Measurements from ENCODE around the gene C22orf42.
"Not testable (repeated sequence)": the region's sequence is repeated elsewhere in the genome, so short reads cannot be mapped to it uniquely, and the experiment has no call there.

C22orf42 gene

DNA sequence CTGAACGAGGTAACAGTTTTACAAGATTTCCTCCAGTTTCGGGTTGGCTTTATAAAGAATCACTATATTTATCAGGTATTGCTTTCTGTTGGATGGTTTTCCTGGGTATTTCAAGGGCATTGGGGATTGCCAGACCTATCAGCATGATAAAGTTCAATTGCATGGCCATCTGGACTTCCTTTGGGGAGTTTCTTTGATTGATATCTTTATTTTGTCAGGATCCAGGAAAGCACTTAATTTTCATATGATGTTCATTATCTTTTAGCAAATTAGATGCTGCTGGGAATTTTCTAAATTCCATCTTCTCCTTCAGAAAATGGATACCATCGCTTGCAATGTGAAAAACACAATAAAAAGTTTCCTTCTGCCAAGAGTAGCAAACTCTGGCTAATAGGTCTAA lies 24.5 kb upstream of the C22orf42 start:
- no peak for DNase-seq

DNA sequence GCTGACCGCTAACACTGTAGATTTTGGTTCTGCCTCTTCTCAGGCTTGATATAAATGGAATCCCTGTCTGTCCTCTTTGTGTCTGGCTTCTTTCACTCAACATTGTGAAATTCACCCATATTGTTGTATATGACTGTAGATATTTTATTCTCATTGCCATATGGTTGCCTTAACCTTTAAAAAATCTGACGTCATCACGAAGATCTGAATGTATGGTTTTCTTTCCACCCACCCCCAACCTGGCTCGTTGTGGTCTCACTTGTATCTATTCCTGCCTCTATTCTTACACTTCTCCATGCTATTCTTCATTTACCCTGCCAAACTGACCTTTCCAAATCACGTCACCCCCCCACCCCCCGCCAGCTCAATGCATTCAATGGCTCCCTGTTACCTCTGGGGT lies 21.9 kb upstream of the C22orf42 start:
- DNase-seq, result no peak

DNA sequence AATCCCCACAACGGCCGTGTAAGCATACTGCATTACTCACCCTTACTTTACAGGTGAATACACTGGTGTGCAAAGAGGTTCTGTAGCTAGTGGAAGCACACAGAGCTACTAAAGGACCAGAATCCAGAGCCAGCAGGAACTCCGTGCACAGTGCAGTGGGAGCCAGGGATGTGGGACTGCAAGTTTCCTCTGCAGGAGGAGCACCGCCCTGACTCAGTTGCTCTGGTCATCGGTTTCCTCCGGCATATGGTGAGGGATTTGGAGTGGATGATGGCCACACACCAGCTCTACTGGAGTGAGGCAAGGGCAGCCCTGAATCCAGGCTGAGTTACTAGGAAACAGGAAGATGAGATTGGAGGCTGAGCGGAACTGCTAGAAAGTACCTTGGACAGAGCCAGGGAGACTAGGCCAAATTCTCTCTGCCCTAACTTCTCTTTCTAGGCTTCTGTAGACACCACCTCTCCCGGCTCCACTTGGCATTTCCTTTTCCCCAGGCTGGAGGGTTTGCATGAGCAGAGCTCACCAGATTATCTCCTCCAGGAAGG lies 18.2 kb upstream of the C22orf42 start:
- DNase-seq, result no peak

DNA sequence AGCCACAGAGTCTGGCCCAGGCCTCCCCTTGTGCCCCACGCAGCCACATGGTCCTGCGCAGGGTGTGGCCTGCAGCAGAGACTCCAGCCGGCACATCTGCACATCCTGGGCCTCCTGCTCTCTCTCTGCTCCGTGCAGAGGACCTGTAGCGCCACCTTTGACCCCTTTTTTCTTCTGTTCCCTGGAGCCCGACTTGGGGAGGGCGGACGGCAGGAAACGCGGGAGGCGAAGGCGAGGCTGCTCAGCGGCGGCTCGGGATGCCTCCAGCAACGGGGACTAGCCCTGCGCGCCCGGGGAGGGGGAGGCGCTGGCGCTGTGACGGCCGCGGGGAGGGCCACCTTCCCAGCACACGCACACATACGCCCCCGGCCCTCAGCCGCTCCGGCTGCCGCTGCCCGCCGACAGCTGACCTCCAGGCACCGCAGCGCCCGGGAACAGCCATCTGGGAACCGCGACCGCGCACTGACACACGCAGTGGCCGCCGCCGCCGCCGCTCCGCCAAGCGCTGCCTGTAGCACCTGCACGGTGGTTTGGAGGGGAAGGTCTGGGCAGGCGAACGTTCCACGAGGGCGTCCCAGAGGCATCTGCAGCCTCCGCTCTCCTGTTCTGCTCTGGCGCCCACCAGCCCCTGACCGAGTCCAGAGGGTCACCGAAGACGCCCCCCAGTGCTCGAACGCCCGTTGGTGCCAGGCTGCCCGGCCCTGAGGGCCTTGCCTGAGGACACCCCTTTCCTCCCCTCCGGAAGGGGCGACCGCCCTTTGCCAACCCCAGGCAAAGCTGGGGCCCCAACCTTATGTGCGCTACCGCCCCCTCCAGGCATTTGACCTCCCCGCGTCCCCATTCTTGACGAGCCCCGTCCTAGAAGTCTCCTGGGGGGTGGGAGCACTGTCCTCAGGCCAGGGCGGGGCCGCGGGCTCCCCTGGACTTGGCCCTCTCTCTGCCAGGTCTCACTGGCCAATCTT lies 16.9 kb upstream of the C22orf42 start:
- DNase-seq, result no peak

DNA sequence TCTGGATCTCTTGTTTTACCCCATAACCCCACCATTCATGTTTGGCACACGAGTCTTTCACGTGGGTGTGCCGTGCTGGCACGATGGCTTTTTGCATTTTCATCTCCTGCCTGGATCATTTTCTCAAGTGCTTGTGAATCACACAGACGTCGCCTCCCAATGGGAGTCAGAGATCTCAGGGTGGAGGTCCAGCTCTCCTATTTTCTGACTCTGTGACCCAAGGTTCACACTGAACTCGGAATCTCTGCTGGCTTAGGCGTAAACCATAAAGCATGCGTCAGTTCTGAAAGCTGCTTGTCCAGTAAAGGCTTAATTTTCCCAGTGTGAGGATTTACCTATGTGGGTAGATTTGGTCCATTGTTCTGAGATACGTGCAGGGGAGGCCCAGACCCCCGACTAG lies 16.0 kb upstream of the C22orf42 start:
- DNase-seq, result no peak

DNA sequence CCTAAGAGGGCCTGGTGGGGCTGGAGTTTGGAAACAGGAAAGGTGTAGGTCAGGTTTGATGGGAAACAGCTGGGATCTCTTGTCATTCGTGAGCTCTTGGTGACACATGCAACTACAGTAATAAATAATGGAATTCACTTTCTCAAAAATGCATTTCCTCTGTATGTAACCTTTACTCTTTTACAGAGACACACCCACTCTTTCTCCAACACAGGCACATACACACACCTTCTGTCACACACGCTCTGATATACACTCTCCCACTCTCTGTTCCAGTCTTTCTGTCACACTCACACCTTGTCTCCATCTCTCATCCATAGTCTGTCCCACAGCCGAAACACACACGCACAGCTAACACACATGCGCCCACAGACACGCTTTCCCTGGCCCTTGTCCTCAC lies 6.6 kb upstream of the C22orf42 start:
- no peak for DNase-seq

DNA sequence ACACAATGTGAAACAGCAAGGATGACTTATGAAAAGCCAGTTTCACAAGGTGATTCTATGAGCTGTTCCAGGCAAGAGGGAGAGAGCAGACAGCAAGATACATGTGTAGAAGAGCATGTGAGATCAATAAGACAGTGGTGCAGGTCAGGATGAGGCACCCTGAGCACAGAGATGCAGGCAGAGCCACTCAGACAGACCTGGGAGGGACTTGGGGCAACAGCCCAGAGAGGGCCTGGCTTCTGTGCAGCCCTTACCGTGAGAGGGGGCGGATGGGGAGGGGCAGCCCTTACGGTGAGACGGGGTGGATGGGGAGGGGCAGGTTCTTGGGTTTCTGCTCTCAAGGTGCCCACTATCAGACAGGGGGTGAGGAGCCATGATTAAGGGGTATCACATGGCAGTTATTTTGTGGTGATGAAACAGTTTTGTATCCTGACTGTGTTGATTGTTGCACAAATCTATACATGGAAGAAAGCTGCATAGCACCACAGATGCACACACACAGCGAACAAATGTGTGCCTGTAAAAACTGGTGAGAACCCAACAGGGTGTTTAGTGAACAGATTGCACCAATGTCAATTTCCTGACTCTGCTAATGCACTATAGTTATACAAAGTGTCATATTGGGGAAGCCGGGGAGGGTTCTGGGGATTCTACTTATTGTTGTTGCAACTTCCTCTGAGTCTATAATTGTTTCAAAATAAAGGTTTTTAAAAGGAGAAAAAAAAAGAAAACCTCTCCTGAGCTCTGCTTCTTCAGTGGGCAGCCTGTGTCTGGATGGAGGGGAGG lies 5.2 kb upstream of the C22orf42 start:
- DNase-seq, result no peak

DNA sequence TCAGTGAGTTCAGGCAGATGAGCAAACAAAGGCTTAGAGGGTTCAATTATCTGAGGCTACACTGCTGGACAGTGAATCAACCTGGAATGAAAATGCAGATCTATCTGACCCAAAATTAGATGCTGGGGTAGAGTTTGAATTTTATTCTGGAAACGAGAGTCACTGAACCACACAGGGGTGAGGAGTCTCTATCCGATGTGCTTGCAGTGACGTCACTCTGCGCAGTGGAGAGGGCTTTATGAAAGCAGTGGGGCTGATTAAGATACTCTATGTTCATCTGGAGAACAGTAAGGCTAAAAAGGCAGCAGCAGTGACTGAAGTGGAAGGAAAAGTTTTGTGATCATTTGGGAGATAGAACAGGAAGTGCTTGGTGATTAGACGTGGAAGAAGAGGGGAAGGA lies 1.3 kb upstream of the C22orf42 start:
- DNase-seq, result not testable (repeated sequence)

DNA sequence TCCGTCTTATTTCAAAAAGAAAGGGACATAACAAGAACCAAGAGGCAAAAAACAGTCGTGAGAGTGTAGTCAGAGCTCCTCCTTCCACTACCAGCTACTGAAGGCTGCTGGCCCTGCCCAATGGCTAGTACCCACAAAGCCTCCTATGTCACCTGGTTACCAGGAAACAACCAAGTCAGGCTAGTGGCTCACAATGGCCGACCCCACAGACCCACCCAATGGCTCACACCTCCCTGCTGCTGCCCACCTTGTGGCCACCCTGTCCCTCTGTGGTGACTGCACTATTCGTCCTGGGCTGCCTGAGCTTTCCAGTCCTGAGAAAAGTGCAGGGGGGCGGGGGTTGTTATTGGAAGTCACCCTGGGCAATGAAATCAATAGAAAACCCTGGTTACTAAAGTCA lies 1.5 kb downstream of the C22orf42 start:
- DNase-seq, result not testable (repeated sequence)

DNA sequence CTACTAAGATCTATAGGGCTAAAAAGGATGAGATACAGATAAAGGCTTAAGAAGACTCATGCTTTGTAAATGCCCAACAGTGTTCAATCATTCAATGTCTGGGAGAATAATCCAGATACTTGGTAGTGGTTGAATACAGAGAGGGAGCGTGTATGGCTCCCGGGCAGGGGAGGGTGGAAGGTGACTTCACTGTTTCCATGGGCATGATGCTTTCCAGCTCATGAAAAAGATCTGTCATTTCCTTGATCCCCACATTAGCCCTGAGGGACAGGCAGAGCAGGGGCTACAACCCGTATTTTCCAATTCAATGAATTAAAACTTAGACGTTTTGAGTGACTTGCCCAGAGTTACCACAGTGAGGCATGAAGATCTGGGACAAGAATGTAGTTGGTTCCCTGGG lies 4.4 kb downstream of the C22orf42 start:
- DNase-seq, result not testable (repeated sequence)

DNA sequence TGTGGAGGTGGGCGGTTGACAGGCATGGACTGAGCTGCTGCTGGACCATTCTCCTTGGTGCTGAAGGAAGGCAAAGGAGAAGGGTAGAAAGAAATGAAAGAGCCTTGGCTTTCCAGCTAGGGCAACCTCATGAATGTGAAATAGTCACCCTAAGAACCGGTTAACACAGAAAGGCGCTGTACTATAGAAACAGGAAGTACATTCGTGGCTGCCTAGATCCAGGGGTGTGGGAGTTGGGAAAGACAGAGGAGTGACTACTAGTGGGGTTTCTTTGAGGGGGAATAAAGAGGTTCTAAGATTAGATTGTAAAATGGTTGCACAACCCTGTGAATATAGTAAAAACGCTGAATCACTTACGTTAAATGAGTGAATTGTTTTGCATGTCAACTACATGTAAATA lies 7.5 kb downstream of the C22orf42 start:
- DNase-seq, result not testable (repeated sequence)

DNA sequence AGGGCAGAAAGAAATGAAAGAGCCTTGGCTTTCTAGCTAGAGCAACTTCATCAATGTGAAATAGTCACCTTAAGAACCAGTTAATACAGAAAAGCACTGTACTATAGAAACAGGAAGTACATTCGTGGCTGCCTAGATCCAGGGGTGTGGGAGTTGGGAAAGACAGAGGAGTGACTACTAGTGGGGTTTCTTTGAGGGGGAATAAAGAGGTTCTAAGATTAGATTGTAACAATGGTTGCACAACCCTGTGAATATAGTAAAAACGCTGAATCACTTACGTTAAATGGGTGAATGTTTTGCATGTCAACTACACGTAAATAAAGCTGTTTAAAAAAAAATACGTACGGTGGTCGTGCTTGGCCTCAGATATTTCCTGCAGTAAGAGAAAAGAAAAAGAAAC lies 8.5 kb downstream of the C22orf42 start:
- not testable (repeated sequence) for DNase-seq

DNA sequence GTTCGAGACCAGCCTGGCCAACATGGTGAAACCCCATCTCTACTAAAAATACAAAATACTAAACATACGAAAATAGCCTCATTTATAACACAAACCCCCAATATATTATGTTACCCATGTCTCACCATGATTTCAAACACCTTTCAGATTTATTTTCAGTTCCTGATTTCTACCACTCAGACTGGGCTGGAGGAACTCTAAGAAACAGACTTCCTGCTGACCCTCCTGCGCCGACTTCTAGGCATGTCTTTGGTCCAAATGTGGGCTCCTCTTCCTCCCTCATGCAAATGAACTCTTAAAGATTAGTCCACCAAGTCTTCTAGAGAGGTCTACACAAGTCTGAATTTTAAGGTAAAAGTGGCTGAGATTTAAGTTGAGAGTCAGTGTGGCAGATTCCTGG lies 10.7 kb downstream of the C22orf42 start:
- not testable (repeated sequence) for DNase-seq

DNA sequence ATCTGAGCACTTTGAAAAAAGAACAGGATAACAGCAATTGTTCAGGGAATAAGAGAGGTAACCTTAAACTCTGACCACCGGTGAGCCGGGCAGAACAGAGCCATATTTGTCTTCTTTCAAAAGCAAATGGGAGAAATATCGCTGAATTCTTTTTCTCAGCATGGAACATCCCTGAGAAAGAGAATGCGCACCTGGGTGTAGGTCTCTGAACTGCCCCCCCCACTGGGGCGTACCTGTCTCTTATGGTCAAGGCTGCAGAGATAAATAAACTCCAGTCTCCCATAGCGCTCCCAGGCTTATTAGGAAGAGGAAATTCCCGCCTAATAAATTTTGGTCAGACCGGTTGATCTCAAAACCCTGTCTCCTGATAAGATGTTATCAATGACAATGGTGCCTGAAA lies 12.0 kb downstream of the C22orf42 start:
- not testable (repeated sequence) for DNase-seq

DNA sequence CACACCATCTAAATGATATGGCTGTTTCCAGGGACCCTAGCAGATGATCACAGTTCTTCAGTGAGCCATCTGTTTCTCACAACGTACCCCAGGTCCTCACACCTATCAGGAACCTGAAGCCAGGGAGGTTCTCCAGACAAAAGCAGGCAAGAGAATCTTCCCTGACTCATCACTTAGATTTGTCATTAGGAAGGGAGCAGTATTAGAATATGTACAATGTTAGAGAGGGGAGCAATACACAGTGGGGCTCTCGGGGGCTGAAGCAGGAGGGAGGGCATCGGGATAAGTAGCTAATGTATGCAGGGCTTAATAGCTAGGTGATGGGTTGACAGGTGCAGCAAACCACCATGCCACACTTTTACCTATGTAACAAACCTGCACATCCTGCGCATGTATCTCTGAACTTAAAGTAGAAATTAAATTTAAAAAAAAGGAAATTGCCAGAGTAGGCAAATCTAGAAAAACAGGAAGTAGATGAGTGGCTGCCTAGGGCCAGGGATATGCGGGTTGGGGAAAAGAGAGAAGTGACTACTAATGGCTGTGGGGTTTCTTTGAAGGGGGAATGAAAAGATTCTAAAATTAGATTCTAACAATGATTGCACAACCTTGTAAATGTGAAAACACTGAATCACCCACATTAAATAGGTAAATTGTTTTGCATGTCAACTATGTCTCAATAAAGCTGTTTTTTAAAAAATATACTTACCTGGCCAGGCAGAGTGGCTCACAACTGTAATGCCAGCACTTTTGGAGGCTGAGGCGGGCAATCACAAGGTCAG lies 14.4 kb downstream of the C22orf42 start:
- peak; percentile 20 for DNase-seq

DNA sequence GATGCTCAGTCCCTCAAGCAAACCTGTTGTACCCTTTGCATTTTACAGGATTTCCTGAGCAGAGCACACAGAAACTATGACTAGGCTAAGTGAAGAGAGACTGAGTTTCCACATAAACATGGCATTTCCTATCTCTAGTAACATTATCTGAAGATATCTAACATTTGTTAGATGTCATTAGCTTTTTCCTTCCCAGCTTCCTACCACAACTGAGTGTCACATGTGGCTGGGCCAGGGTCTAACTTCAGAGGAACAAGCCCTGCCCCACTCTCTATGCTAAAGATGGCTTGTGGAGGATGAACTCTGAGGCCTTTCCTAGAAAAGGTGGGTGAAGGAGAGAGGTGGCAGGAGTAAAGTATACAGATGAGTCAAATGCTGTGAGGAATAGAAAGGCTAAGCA lies 16.5 kb downstream of the C22orf42 start:
- DNase-seq, result no peak

DNA sequence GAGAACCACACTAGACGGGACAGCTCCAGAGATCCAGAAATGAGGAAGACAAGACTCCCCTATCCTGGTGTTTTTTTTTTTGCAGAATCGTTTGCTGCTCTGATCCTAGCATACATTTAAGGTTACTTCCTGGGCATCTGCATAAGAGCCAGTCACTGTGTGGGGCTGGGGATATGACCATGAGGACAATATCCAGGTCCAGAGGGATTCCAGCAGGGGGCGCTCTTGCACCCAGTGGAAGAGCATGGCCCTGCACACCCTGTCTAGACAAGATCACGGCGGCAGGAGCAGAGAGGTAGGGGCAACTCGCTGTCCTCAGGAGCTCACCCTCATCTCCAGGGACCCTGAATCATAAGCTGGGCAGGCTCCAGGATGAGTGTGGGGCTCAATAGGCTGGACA lies 18.4 kb downstream of the C22orf42 start:
- DNase-seq, result not testable (repeated sequence)

DNA sequence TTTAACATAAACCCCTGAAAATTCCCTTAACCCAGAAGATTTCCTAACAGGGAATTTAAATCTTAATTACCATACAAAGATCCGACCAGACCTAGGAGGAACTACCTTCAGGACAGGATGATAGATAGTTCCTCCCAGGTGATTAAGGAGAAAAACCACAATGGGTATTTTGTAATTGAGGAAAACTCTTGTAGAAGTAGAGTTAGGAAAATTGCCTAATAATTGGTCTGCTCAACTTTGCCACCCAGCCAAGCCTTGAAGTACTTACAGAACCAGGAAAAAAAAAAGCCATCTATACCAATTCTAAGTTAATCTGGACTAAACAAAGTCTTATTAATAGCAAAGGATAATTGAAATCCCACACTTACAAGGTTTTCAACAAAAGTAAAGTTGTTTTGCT lies 20.5 kb downstream of the C22orf42 start:
- DNase-seq, result not testable (repeated sequence)

DNA sequence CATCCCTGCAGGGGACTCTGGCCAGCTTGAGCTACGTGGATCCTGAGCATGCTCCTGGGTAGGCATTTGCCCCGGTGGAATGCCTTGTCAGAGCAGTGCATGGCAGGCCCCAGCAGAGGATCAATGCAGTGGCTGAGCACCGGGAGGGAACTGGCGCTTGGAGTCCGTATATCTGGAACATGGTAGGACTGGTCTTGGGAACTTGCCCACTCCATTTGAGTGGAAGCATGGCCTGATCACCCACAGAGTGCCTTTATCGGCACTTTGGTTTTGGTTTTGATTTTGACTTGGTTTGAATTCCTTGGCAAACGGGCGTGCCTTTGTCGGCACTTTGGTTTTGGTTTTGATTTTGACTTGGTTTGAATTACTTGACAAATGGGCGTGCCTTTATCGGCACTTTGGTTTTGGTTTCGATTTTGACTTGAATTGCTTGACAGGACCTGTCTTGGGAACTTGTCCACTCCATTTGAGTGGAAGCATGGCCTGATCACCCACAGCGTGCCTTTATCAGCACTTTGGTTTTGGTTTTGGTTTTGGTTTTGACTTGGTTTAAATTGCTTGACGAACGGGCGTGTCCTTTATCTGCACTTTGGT lies 21.3 kb downstream of the C22orf42 start:
- DNase-seq, result peak; percentile 68

DNA sequence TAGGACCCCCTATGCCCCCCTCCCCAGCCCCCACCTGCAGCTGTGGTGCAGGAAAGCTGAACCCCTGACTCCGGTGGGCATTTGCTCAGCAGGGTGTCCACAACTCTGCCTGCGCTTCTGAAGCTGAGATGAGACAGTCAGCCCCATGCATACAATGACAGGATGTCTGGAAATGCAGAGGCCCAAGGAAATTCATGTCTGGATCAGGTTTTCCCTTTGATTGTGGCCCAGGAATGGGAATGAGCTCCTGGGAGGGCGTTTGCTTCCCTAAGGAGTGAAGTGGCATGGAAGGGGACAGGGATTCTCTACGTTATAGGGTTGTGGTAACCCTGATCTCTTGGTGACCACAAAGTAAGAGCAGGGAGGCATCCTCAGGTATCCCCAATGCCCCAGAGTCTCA lies 22.2 kb downstream of the C22orf42 start:
- DNase-seq, result not testable (repeated sequence)

DNA sequence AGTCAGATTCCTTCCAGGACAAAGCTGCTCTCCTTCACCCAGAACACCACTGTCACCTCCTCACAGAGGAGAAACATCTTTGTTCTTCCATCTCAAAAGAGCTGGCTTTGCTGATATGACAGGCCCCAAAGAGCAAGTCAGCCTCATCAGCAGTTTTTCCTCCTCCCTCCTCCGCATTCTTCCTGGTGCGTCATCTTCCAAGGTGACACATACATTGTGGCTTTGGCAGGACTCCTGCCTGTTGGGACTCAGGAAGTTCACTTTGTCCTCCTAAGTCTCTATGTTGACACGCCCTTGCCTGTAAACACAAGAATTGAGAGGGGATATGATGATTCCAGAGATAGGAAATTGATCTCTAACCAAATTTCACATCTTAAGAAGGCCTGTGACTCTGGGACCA lies 23.1 kb downstream of the C22orf42 start:
- DNase-seq, result not testable (repeated sequence)

DNA sequence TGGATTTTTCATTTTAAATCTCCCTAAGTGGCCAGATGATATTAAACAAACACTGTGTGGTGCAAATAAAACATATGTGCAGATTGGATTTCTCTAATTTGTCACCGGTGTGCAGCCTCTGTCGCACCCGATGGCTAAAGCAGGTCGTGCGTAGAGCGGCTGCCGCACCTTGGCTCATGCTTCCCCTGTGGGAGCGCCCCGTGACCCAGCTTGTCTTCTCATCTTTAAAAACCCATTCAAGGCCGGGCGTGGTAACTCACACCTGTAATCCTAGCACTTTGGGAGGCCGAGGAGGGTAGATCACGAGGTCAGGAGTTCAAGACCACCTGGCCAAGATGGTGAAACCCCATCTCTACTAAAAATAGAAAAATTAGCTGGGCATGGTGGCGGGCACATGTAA lies 24.3 kb downstream of the C22orf42 start:
- DNase-seq, result not testable (repeated sequence)

All from CD4-positive, alpha-beta T cell treated with Interleukin-6 for 4 hours (primary cell).